Uterus (tissue), 4 donors: ENCODE data around the gene TRPV6. TPM values are rescaled to one million over a fixed set of nuclear protein-coding genes. Genes with fewer than 3 reads are reported as not detected.

Source experiments
- DNase-seq, 2 donors: peaks; one replicate each; pipeline ENCODE4 v3.0.0-alpha.2; 2019 to 2020
- H3K27ac ChIP-seq, 2 donors: fragments of 200-600 bp; sonication (generic); 1 replicate in 1 of 2; 2 replicates in 1 of 2; pipeline ENCODE4 v1.5.1; 2016 to 2018
- H3K27me3 ChIP-seq, 2 donors: fragments of 200-600 bp; sonication (generic); one replicate each; pipeline ENCODE4 v1.5.1; 2018 to 2019; ENCODE audit warnings: control low read depth in 1 of 2
- H3K36me3 ChIP-seq, 2 donors: fragments of 200-600 bp; sonication (generic); one replicate each; pipeline ENCODE4 v1.5.1; 2019; ENCODE audit warnings: control low read depth in 1 of 2
- H3K4me1 ChIP-seq, 2 donors: fragments of 200-600 bp; sonication (generic); one replicate each; pipeline ENCODE4 v1.5.1; 2018 to 2019; ENCODE audit warnings: control low read depth in 1 of 2
- H3K4me3 ChIP-seq, 2 donors: fragments of 200-600 bp; sonication (generic); 1 replicate in 1 of 2; 2 replicates in 1 of 2; pipeline ENCODE4 v1.5.1; 2018 to 2019; ENCODE audit warnings: mild to moderate bottlenecking in 1 of 2
- H3K9me3 ChIP-seq, 2 donors: fragments of 200-600 bp; sonication (generic); one replicate each; pipeline ENCODE4 v1.5.1; 2019; ENCODE audit warnings: control low read depth in 1 of 2
- CTCF ChIP-seq, 4 experiments: fragments of 200-600 bp in 2 of 4; fragments of 450-650 bp in 2 of 4; sonication (generic) in 2 of 4; IDR thresholded peaks; one replicate each; pipeline ENCODE4 v1.5.1; 2016 to 2019; ENCODE audit warnings: antibody characterized with exemption in 4 of 4, mild to moderate bottlenecking in 2 of 4, moderate library complexity in 1 of 4
- POLR2A ChIP-seq, 2 donors: fragments of 450-650 bp; IDR thresholded peaks; one replicate each; pipeline ENCODE4 v1.6.1; 2016; ENCODE audit warnings: antibody characterized with exemption in 2 of 2, mild to moderate bottlenecking in 1 of 2, moderate library complexity in 1 of 2
- intact Hi-C: fragments of 100-400 bp; cut with DNase I; formaldehyde crosslinking; loops from one replicate; pipeline ENCODE4 v1.15.1; 2023; ENCODE audit warnings: low total_unique reads
- total RNA-seq, 4 donors: library from RNA; depleted of rRNA in 3 of 4; stranded (reverse); fragments of >200 nt in 3 of 4; gene quantifications; one replicate each; pipeline versions ENCODE4 v1.1.0 to v1.2.4, GENCODE V29; 2014 to 2023
- donor health status: DM: yes; HTN: yes; CAD: no.

Gene TRPV6
- total RNA-seq, 4 donors from 2014 or later, result 0.46 to 1.3 TPM; not detected in 2

- TF ChIP-seq CTCF (IDR thresholded peaks at IDR 0.05), result no peak
- DNase-seq, result no peak
- Histone ChIP-seq H3K36me3 (no peaks in the 10 kb centered on the region), H3K4me3 (no peak overlapping the region), H3K4me1 (no peaks in the 10 kb centered on the region), H3K27ac (no peak overlapping the region), H3K27me3 (no peaks in the 10 kb centered on the region), H3K9me3 (no peaks in the 10 kb centered on the region)
- intact Hi-C loops, result no loop called here
Measured at GRCh38 chr7:142908921-142909890, 23.7 kb upstream of the TRPV6 start.

GRCh38 chr7:142908290-142908689 is 22.7 kb upstream of the TRPV6 start:
- Histone ChIP-seq H3K27ac (no peak overlapping the region), H3K27me3 (no peaks in the 10 kb centered on the region), H3K4me1 (no peaks in the 10 kb centered on the region), H3K36me3 (no peaks in the 10 kb centered on the region), H3K4me3 (no peak overlapping the region), H3K9me3 (no peaks in the 10 kb centered on the region)
- no peak for DNase-seq
- TF ChIP-seq CTCF (IDR thresholded peaks at IDR 0.05) (no peak), POLR2A (IDR thresholded peaks at IDR 0.05) (no peak)
- intact Hi-C loops, result no loop called here

GRCh38 chr7:142906643-142907042 is 21.1 kb upstream of the TRPV6 start:
- H3K36me3 ChIP-seq, result no peaks in the 10 kb centered on the region
- no peaks in the 10 kb centered on the region for H3K9me3 ChIP-seq
- no peaks in the 10 kb centered on the region for H3K27me3 ChIP-seq
- no peak overlapping the region for H3K4me3 ChIP-seq
- intact Hi-C loops, result no loop called here
- TF ChIP-seq CTCF (IDR thresholded peaks at IDR 0.05), result no peak
- TF ChIP-seq POLR2A (IDR thresholded peaks at IDR 0.05), result no peak
- no peak for DNase-seq
- no peak overlapping the region for H3K27ac ChIP-seq
- H3K4me1 ChIP-seq, result no peaks in the 10 kb centered on the region

GRCh38 chr7:142905759-142906158 is 20.2 kb upstream of the TRPV6 start:
- TF ChIP-seq POLR2A (IDR thresholded peaks at IDR 0.05), result no peak
- TF ChIP-seq CTCF (IDR thresholded peaks at IDR 0.05), result no peak
- intact Hi-C loops, result no loop called here
- no peak for DNase-seq
- Histone ChIP-seq H3K36me3 (no peaks in the 10 kb centered on the region), H3K27ac (no peak overlapping the region), H3K27me3 (no peaks in the 10 kb centered on the region), H3K4me1 (no peaks in the 10 kb centered on the region), H3K9me3 (no peaks in the 10 kb centered on the region), H3K4me3 (no peak overlapping the region)

DNA sequence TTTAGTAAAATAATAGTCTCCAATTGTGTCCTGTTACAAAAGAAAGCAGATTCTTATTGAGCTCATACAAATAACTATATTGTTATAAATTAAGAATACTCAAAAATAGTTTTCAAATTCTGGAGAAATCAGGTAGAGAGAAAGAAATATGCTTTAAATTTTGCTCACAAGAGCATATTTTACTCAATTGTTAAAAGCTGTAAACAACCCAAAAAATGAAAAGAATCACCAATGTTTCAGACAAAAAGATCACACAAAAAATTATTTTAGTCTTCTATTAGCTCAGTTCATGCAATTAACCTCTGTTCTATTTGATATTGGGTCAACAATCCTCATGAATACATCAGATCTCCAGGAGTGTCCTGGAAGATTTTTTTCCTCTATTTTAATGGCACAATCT is 18.6 kb upstream of the TRPV6 start:
- no peaks in the 10 kb centered on the region for H3K4me1 ChIP-seq
- no peaks in the 10 kb centered on the region for H3K36me3 ChIP-seq
- TF ChIP-seq POLR2A (IDR thresholded peaks at IDR 0.05), result no peak
- TF ChIP-seq CTCF (IDR thresholded peaks at IDR 0.05), result no peak
- H3K27ac ChIP-seq, result no peak overlapping the region
- H3K9me3 ChIP-seq, result no peaks in the 10 kb centered on the region
- DNase-seq, result no peak
- H3K4me3 ChIP-seq, result no peak overlapping the region
- no peaks in the 10 kb centered on the region for H3K27me3 ChIP-seq
- intact Hi-C loops, result no loop called here
